Measurements from ENCODE around the gene IL1RN. TPM values are rescaled to one million over a fixed set of nuclear protein-coding genes. Genes with fewer than 3 reads are reported as not detected.
A peak's percentile ranks its signal among the peaks of the same experiment; 100 is the strongest.

IL1RN gene
- total and polyA plus RNA-seq, 2 of the 13 experiments (the other 11 are each of a cell fraction or from before 2014, with no cell fraction given): 21.2 to 101 TPM

GRCh38 chr2:113088213-113088992 is 39.0 kb upstream of the IL1RN start (continued):
- TF ChIP-seq ZNF784 (CRISPR knock-in tag; IDR thresholded peaks at IDR 0.05; ENCODE audit: borderline replicate concordance) (no peak), ELF3 (CRISPR knock-in tag; IDR thresholded peaks at IDR 0.05) (peak; percentile 42; the same call in 1 of the 2 replicates), FOXA3 (CRISPR knock-in tag; IDR thresholded peaks at IDR 0.05) (peak; percentile 91), ZNF510 (CRISPR knock-in tag; IDR thresholded peaks at IDR 0.05; ENCODE audit: low read depth) (no peak), CEBPB (IDR thresholded peaks at IDR 0.05; ENCODE audit: borderline replicate concordance, low read depth, low read length) (peak; percentile 43; the same call in 1 of the 2 replicates), POLR2AphosphoS2 (IDR thresholded peaks at IDR 0.05; ENCODE audit: low read depth, low read length) (no peak), ZNF207 (IDR thresholded peaks at IDR 0.05; ENCODE audit: borderline replicate concordance) (no peak), ZNF597 (CRISPR knock-in tag; IDR thresholded peaks at IDR 0.05) (no peak), SMARCC2 (IDR thresholded peaks at IDR 0.05) (0 out of 2 replicates have a peak, but pooled peaks have one; percentile 48), KDM5B (CRISPR knock-in tag; IDR thresholded peaks at IDR 0.05; ENCODE audit: borderline replicate concordance) (no peak), TCF7 (IDR thresholded peaks at IDR 0.05; ENCODE audit: low read depth) (peak; percentile 81), ZBTB25 (CRISPR knock-in tag; IDR thresholded peaks at IDR 0.05) (no peak), ZBTB2 (CRISPR knock-in tag; IDR thresholded peaks at IDR 0.05; ENCODE audit: low read depth) (0 out of 2 replicates have a peak, but pooled peaks have one; percentile 32), FOSL1 (CRISPR knock-in tag; IDR thresholded peaks at IDR 0.05; ENCODE audit: borderline replicate concordance) (peak; percentile 63; the same call in 1 of the 2 replicates), ZNF740 (CRISPR knock-in tag; IDR thresholded peaks at IDR 0.05) (no peak), U2AF2 (IDR thresholded peaks at IDR 0.05; ENCODE audit: low read depth, low read length) (no peak)
